ENCODE data around the gene FRRS1L. TPM values are rescaled to one million over a fixed set of nuclear protein-coding genes. Genes with fewer than 3 reads are reported as not detected.

FRRS1L gene
- total and polyA plus RNA-seq, 2 donors (not counting 1 experiment from before 2014, with no cell fraction given) = not detected

DNA sequence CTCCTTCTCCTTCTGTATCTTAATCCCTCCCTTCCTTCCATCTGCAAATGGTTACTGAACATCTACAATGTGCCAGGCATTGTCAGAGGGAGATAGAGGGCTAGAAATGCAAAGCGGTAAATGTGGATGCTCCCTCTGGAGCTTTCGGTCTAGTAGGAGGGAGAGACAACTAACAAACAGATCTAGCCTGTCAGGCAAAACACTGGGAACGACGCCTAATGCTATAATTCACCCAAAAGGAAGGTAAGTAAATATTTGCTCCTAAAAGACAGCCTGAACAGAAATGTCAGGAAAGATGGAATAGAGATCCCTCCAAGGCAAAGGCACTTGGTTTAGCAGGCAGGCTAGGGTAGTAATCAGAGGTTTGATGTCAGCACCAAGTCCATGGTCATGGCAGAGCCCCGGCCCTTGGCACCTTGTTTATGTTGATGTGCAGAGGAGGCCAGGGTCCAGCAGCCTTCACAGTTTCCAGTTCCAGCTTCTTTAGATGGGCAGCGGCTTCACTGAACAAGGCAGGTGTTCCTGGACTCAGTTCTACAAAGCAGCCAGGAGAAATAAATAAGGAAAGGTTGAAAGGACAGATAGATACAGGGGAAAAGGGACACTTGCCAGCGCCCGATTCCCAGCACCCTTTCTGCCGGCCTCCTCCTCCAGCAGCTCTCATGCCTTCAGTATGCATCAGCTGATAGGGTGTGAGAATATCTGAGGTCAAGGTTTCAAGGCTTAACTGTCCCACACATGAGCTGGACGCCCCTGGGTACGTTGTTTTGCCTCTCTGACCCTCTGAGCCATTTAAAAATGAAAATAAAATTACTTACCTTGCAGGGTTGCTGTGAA is 46.5 kb upstream of the FRRS1L start:
- ATAC-seq (ENCODE audit: low read depth) (no peak), DNase-seq (no peak)
- Histone ChIP-seq H3K36me3 (replicated peaks in 1 of 2; ENCODE audit: control extremely low read depth in 1 of 2, control insufficient read depth in 1 of 2, extremely low read depth in 1 of 2, insufficient read depth in 2 of 2, low read length in 1 of 2) (no peaks in the 10 kb centered on the region), H2AFZ (ENCODE audit: insufficient read depth, low read depth, low read length, poor library complexity, severe bottlenecking) (no peak overlapping the region), H3K4me2 (replicated peaks; ENCODE audit: low read depth, low read length, poor library complexity, severe bottlenecking) (no peak overlapping the region), H3K9me3 (ENCODE audit: control extremely low read depth in 1 of 3, control insufficient read depth in 2 of 3, insufficient read depth in 1 of 3, low read length in 2 of 3) (no peaks in the 10 kb centered on the region), H3K9ac (ENCODE audit: low read length) (no peak overlapping the region), H3K79me2 (ENCODE audit: control insufficient read depth, insufficient read depth, low read length) (no peaks in the 10 kb centered on the region), H3K4me1 (ENCODE audit: control insufficient read depth in 2 of 2, insufficient read depth in 2 of 2, low read length in 2 of 2) (no peaks in the 10 kb centered on the region), H4K20me1 (ENCODE audit: control insufficient read depth, insufficient read depth, low read length, poor library complexity, severe bottlenecking) (no peaks in the 10 kb centered on the region), H3K4me3 (ENCODE audit: control extremely low read depth in 1 of 5, extremely low read depth in 1 of 5, insufficient read depth in 1 of 5, low read depth in 2 of 5, low read length in 4 of 5) (no peak overlapping the region), H3K27me3 (replicated peaks in 1 of 4; ENCODE audit: control extremely low read depth in 1 of 4, control insufficient read depth in 3 of 4, insufficient read depth in 4 of 4, low read length in 3 of 4) (peaks cover 0 to 2% (median 0%) of the 10 kb centered on the region in 4 experiments), H3K27ac (ENCODE audit: low read length in 2 of 2) (no peak overlapping the region)
- H3K4me1 Mint-ChIP-seq = no peaks in the 10 kb centered on the region
- 88% methylated on average over 9 of the region's 11 CpGs for WGBS (ENCODE audit: insufficient coverage)
- ChIA-PET POLR2A (no interaction called here), CTCF (no interaction called here)
- no peaks in the 10 kb centered on the region for H3K9me3 Mint-ChIP-seq (ENCODE audit: insufficient read depth)
- TF ChIP-seq, protein P1, sequence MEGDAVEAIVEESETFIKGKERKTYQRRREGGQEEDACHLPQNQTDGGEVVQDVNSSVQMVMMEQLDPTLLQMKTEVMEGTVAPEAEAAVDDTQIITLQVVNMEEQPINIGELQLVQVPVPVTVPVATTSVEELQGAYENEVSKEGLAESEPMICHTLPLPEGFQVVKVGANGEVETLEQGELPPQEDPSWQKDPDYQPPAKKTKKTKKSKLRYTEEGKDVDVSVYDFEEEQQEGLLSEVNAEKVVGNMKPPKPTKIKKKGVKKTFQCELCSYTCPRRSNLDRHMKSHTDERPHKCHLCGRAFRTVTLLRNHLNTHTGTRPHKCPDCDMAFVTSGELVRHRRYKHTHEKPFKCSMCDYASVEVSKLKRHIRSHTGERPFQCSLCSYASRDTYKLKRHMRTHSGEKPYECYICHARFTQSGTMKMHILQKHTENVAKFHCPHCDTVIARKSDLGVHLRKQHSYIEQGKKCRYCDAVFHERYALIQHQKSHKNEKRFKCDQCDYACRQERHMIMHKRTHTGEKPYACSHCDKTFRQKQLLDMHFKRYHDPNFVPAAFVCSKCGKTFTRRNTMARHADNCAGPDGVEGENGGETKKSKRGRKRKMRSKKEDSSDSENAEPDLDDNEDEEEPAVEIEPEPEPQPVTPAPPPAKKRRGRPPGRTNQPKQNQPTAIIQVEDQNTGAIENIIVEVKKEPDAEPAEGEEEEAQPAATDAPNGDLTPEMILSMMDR (IDR thresholded peaks at IDR 0.05) = no peak
- no peak for TF ChIP-seq EZH2 (IDR thresholded peaks at IDR 0.05; ENCODE audit: borderline replicate concordance, insufficient read depth, low read depth, low read length, poor library complexity, severe bottlenecking)
- no peak overlapping the region for H3K4me3 Mint-ChIP-seq
- peaks cover 41% of the 10 kb centered on the region for H3K27me3 Mint-ChIP-seq
- no peak overlapping the region for H3K27ac Mint-ChIP-seq
- intact Hi-C loops (cut with micrococcal nuclease) = no loop called here

DNA sequence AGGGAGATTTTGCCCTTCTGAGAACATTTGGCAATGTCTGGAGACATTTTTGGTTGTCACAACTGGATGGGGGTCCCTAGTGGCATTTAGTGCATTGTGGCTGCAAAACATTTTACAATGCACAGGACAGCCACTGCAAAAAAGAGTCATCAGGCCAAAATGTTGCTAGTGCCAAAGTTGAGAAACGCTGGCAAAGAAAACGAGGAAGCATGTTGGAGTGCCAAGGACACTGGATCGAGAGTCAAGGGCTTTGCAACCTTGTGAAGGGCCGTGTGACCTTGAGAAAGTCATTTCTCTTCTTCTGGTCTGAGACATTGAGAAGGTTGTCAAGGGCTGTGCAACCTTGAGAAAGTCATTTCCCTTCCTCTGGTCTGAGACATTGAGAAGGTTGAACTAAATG is 45.7 kb upstream of the FRRS1L start:
- H3K27ac Mint-ChIP-seq = no peak overlapping the region
- Histone ChIP-seq H3K36me3 (replicated peaks in 1 of 2; ENCODE audit: control extremely low read depth in 1 of 2, control insufficient read depth in 1 of 2, extremely low read depth in 1 of 2, insufficient read depth in 2 of 2, low read length in 1 of 2) (no peaks in the 10 kb centered on the region), H2AFZ (ENCODE audit: insufficient read depth, low read depth, low read length, poor library complexity, severe bottlenecking) (no peak overlapping the region), H3K9me3 (ENCODE audit: control extremely low read depth in 1 of 3, control insufficient read depth in 2 of 3, insufficient read depth in 1 of 3, low read length in 2 of 3) (no peaks in the 10 kb centered on the region), H3K4me2 (replicated peaks; ENCODE audit: low read depth, low read length, poor library complexity, severe bottlenecking) (no peak overlapping the region), H3K27me3 (replicated peaks in 1 of 4; ENCODE audit: control extremely low read depth in 1 of 4, control insufficient read depth in 3 of 4, insufficient read depth in 4 of 4, low read length in 3 of 4) (peaks cover 0 to 3% (median 0%) of the 10 kb centered on the region in 4 experiments), H3K4me3 (ENCODE audit: control extremely low read depth in 1 of 5, extremely low read depth in 1 of 5, insufficient read depth in 1 of 5, low read depth in 2 of 5, low read length in 4 of 5) (no peak overlapping the region), H4K20me1 (ENCODE audit: control insufficient read depth, insufficient read depth, low read length, poor library complexity, severe bottlenecking) (no peaks in the 10 kb centered on the region), H3K9ac (ENCODE audit: low read length) (no peak overlapping the region), H3K27ac (ENCODE audit: low read length in 2 of 2) (no peak overlapping the region), H3K79me2 (ENCODE audit: control insufficient read depth, insufficient read depth, low read length) (no peaks in the 10 kb centered on the region), H3K4me1 (ENCODE audit: control insufficient read depth in 2 of 2, insufficient read depth in 2 of 2, low read length in 2 of 2) (no peaks in the 10 kb centered on the region)
- TF ChIP-seq, protein P1 (IDR thresholded peaks at IDR 0.05) = no peak
- no peak for TF ChIP-seq EZH2 (IDR thresholded peaks at IDR 0.05; ENCODE audit: borderline replicate concordance, insufficient read depth, low read depth, low read length, poor library complexity, severe bottlenecking)
- H3K9me3 Mint-ChIP-seq (ENCODE audit: insufficient read depth) = no peaks in the 10 kb centered on the region
- H3K4me3 Mint-ChIP-seq = no peak overlapping the region
- DNase-seq = no peak
- peaks cover 42% of the 10 kb centered on the region for H3K27me3 Mint-ChIP-seq
- WGBS (ENCODE audit: insufficient coverage) = 86% methylated on average over 4 of the region's 4 CpGs
- CTCF ChIA-PET = no interaction called here
- H3K4me1 Mint-ChIP-seq = no peaks in the 10 kb centered on the region
- intact Hi-C loops (cut with micrococcal nuclease) = no loop called here
- POLR2A ChIA-PET = no interaction called here
- ATAC-seq (ENCODE audit: low read depth) = no peak

Measured in B cell (primary cell).